ENCODE measurements around the gene GSE1.

GSE1 gene

GRCh38 chr16:85710732-85711131 lies 97.6 kb downstream of the GSE1 start:
- DNase-seq = no peak

- DNase-seq = no peak
Observed at GRCh38 chr16:85711982-85712587, 99.0 kb downstream of the GSE1 start.

- no peak for DNase-seq
Observed at GRCh38 chr16:85712801-85713200, 99.7 kb downstream of the GSE1 start.

- DNase-seq = no peak
Observed at GRCh38 chr16:85715169-85716021, 102.3 kb downstream of the GSE1 start.

DNA sequence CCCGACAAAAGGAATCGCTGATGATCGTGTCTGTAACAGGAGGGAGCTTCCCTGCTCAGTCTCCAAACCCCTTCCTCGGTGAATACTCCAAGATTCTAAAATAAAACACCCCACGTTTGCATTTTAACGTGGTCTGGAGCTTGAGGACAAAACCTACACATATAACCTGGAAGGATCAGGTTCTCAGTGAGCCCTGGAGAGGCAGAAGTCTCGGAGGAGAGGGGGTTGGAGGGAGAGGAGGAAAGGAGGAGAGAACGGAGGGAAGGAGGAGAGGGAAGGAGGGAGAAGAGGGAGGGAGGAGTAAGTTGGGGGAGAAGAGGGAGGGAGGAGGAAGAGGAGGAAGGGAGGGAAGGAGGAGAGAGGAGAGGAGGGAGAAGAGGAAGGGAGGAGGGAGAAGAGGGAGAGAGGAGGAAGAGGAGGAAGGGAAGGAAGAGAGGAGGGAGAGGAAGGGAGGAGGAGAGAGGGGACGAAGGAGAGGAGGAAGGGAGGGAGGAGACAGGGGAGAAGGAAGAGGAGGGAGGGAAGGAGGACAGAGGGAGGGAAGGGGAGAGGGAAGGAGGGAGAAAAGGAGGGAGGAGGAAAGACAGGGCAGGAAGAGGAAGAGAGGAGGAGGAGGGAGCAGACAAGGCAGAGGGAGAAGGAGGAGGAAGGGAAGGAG lies 103.0 kb downstream of the GSE1 start:
- no peak for DNase-seq

DNA sequence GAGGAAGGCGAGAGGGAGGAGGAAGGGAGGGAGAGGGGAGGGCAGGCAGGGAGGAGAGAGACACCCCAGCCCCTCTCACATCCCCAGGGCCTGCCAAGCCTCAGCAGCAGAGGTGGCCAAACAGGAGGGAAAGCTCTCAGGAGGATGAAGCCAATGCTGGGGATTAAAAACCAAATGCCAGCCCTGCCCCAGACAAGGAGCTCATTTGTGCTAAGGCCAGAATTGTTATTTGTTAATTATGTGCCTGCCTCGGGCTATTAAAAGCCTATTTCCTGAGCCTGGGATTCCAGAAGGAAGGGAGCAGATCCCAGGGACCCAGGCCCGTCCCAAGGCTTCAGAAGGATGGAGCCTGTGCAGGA lies 103.5 kb downstream of the GSE1 start:
- DNase-seq = no peak

GRCh38 chr16:85717393-85718152 lies 104.5 kb downstream of the GSE1 start:
- peak; percentile 83 for DNase-seq

- DNase-seq = no peak
Observed at GRCh38 chr16:85718153-85718477, 105.0 kb downstream of the GSE1 start.

DNA sequence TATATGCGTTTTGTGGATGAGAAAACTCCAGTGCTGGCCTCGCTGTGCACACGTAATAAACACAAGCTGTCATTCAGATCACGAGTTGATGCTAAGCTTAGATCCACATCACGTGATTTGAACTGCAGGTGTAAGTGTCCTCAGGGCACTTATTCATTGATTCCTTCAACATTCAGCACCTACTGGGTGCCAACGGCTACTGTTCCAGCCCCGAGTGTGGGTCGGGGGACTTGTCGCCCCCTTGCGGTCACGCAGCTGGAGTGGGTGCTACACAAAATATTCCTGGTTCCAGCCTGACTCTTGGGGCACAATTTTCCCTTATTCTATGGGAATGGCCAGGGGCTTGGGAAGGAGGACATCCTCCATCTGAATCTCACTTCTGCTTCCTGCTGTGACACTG lies 105.6 kb downstream of the GSE1 start:
- DNase-seq = peak; percentile 22

DNA sequence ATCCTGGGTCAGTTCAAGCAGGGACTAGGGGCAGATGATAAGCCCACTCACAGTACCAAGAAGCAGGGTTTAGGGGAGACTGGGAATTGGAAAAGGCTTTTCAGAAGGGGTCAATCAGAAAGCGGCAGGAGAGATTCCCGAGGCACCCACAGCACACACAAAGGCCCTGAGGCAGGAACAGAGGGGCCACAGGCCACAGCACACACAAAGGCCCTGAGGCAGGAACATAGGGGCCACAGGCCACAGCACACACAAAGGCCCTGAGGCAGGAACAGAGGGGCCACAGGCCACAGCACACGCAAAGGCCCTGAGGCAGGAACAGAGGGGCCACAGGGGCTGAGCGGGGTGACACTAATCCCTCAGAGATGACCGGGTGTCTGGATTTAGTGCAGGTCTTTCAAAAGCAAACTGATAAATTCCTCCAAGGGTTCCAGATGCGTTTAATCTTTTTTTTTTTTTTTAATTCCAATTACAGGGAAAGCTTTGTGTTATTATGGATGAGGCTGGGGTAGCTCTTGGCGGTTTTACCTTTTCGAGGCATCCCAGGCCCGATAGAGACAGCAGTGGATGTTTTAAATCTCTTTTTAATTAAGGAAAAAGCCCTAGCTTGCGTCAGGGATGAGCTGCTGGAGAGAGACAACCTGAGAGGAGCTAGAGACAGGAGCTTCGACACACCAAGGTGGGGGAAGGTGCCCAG lies 106.6 kb downstream of the GSE1 start:
- DNase-seq = no peak

- no peak for DNase-seq
Observed at GRCh38 chr16:85720302-85720637, 107.1 kb downstream of the GSE1 start.

GRCh38 chr16:85722128-85722893 lies 109.2 kb downstream of the GSE1 start:
- no peak for DNase-seq

DNA sequence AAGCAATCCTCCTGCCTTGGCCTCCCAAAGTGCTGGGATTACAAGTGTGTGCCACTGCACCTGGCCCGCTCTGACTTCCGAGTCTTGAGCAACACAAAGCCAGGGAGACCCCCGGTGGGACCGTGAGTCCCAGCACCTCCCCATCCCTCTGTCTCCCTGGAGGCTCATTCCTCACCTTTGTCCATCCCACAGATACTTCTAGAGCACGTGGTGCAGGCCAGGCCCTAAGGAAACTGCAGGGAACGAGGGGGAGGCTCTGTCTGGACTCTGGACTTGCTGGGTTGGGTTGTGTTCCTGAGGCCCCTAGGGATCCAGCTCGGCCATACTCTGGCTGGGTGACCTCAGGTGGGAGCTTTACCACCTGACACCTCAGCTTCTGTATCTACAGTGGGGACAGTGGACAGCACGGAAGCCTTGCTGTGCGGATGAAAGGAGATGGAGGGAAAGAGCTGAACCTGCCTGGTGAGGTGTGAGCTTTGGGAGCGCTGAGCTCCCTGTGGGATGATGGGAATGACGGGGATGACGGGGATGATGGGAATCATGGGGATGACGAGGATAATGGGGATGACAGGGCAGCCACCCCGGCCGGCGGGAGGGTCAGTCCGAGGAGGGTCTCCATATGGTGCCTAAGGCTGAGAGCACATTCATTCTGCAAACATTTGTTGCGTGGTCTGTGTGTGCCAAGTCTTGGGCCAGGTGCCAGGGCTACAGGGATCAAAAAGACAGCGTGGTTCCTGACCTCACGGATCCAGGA lies 111.2 kb downstream of the GSE1 start:
- DNase-seq = no peak

DNA sequence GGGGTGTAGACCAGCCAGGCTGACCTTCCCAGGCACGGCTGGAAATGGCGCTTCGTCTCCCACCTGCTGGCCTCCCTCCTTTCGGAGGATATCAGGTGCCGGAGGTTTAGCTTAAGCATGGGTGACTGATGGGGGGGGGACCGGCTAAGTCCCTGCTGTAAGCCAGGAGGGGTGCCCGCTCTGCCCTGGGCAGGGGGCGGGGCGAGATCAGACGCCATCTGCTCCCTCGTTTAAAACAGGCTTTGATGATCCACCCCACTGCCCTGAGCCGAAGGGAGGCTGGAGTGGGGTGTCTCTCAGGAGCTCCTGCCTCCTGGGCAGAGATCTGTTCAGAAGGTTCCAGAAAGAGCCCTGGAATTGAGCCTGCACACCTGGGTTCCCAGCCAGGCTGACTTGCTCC lies 111.8 kb downstream of the GSE1 start:
- DNase-seq = no peak
